GM12878 (cell line): ENCODE measurements around the gene GID4. TPM values are rescaled to one million over a fixed set of nuclear protein-coding genes. Genes with fewer than 3 reads are reported as not detected.

Experiments
- ATAC-seq: fragments of 200-7000 bp; cut with Tn5 transposase; 3 replicates; pipeline ENCODE4 v1.9.1; 2020; ENCODE audit warnings: mild to moderate bottlenecking, moderate library complexity
- BruUV-seq: library from RNA; stranded (reverse); fragments of 400-500 nt; replicated peaks from 2 replicates; lab custom pipeline; 2021; lab: Mats Ljungman, UMichigan
- CTCF ChIA-PET: fragments of 300-600 bp; sonication (Branson Sonifier 250); formaldehyde crosslinking; extraction: SDS; loops from one replicate; lab custom pipeline; 2021; ENCODE audit warnings: inconsistent platforms; lab: Yijun Ruan, JAX
- POLR2A ChIA-PET: fragments of 350-600 bp; formaldehyde crosslinking; extraction: SDS; loops from one replicate; lab custom pipeline; 2021; ENCODE audit warnings: inconsistent platforms; lab: Charles Lee
- RAD21 ChIA-PET: fragments of 300-600 bp; sonication (Branson Sonifier 250); formaldehyde crosslinking; loops from one replicate; lab custom pipeline; 2023; ENCODE audit warnings: antibody characterized with exemption; ENCODE audit not compliant: unreplicated experiment; lab: Charles Lee
- SMC1A ChIA-PET: fragments of 300-600 bp; sonication (Branson Sonifier 250); formaldehyde crosslinking; loops from one replicate; lab custom pipeline; 2023; ENCODE audit not compliant: unreplicated experiment, uncharacterized antibody; lab: Charles Lee
- DNase-seq: peaks from one replicate; pipeline ENCODE4 v3.0.0-alpha.2; 2011; ENCODE audit warnings: low read depth, low spot score
- FAIRE-seq: peaks from 3 replicates; lab custom pipeline; 2011; peaks lifted over from hg19 to GRCh38; lab: Jason Lieb, UNC
- H2AFZ ChIP-seq: 2 replicates; pipeline ENCODE4 v1.6.0; 2011; ENCODE audit warnings: low read depth, low read length, control low read depth; ENCODE audit not compliant: control insufficient read depth
- H3K27ac ChIP-seq: 2 replicates; pipeline ENCODE4 v1.5.1; 2011; ENCODE audit warnings: control low read depth; ENCODE audit not compliant: control insufficient read depth, insufficient read depth
- H3K27me3 ChIP-seq, 2 experiments: replicated peaks in 1 of 2; 2 replicates each; pipeline versions ENCODE4 v1.6.0 to v1.6.1; 2011; ENCODE audit warnings: low read length in 1 of 2; ENCODE audit not compliant: control insufficient read depth in 2 of 2, insufficient read depth in 2 of 2
- H3K36me3 ChIP-seq, 2 experiments: 2 replicates each; pipeline ENCODE4 v1.5.1; 2011; ENCODE audit warnings: low read length in 1 of 2; ENCODE audit not compliant: control insufficient read depth in 2 of 2, insufficient read depth in 2 of 2
- H3K4me1 ChIP-seq: 2 replicates; pipeline ENCODE4 v1.6.1; 2011; ENCODE audit warnings: mild to moderate bottlenecking, low read length, moderate library complexity, mixed read lengths; ENCODE audit not compliant: control insufficient read depth, insufficient read depth
- H3K4me2 ChIP-seq: 2 replicates; pipeline ENCODE4 v1.6.0; 2011; ENCODE audit warnings: control low read depth; ENCODE audit not compliant: control insufficient read depth, insufficient read depth
- H3K4me3 ChIP-seq: fragments of 200-600 bp; sonication (generic); 2 replicates; pipeline ENCODE4 v1.5.1; 2016
- H3K79me2 ChIP-seq: 2 replicates; pipeline ENCODE4 v1.6.0; 2011; ENCODE audit warnings: low read length; ENCODE audit not compliant: control insufficient read depth, insufficient read depth
- H3K9ac ChIP-seq: 2 replicates; pipeline ENCODE4 v1.8.0; 2011; ENCODE audit warnings: low read length, control low read depth, mixed read lengths; ENCODE audit not compliant: control insufficient read depth, insufficient read depth
- H3K9me3 ChIP-seq: replicated peaks from 3 replicates; pipeline ENCODE4 v1.5.1; 2011; ENCODE audit warnings: mild to moderate bottlenecking, low read length; ENCODE audit not compliant: control insufficient read depth, insufficient read depth
- H4K20me1 ChIP-seq: 2 replicates; pipeline ENCODE4 v1.6.0; 2011; ENCODE audit not compliant: control insufficient read depth, insufficient read depth
- MYB ChIP-seq: fragments of 150-350 bp; IDR thresholded peaks from 2 replicates; pipeline ENCODE4 v1.6.1; 2014; ENCODE audit warnings: mild to moderate bottlenecking, low read depth, low read length, borderline replicate concordance
- NR2F1 ChIP-seq: fragments of 450-650 bp; conservative IDR thresholded peaks from 2 replicates; pipeline ENCODE4 v1.6.1; 2017; ENCODE audit warnings: mild to moderate bottlenecking
- TCF3 ChIP-seq: IDR thresholded peaks from 2 replicates; pipeline ENCODE4 v1.6.1; 2012; ENCODE audit warnings: low read depth, mild to moderate bottlenecking, low read length, borderline replicate concordance; ENCODE audit not compliant: insufficient read depth
- TCF7 ChIP-seq: IDR thresholded peaks from 2 replicates; pipeline ENCODE4 v1.6.1; 2014; ENCODE audit warnings: antibody characterized with exemption, borderline replicate concordance
- WGBS: methylation state at CpG from one replicate; pipeline ENCODE4 v1.1.6; 2016; ENCODE audit warnings: low lambda C conversion rate; ENCODE audit not compliant: insufficient replicate concordance, insufficient coverage; ENCODE audit errors: missing lambda C conversion rate; 5-methylcytosine and 5-hydroxymethylcytosine counted together
- in situ Hi-C: fragments of 300-500 bp; cut with MboI; formaldehyde crosslinking; loops from 9 replicates; pipeline ENCODE4 v1.14.3; 2018; ENCODE audit warnings: mixed read lengths
- intact Hi-C: fragments of 100-400 bp; cut with micrococcal nuclease; formaldehyde crosslinking; loops from one replicate; pipeline ENCODE4 v1.14.2; 2022; ENCODE audit not compliant: unreplicated experiment
- polyA plus RNA-seq, 11 experiments: library from polyadenylated mRNA; depleted of rRNA in 4 of 11; unstranded in 6 of 11; stranded (reverse) in 5 of 11; fragments of >200 nt; fragmentation: Nextera tagmentation in 4 of 11; fragmentation: Illumina TruSeq in 1 of 11; extraction: Ambion mirVana in 4 of 11; extraction: Trizol in 1 of 11; gene quantifications; 1 replicate in 1 of 11; 2 replicates in 10 of 11; pipeline versions ENCODE4 v1.2.1 to v1.2.3, GENCODE V29; 2011 to 2016; ENCODE audit warnings: inconsistent platforms in 2 of 11, missing spikeins in 2 of 11, low read depth in 1 of 11
- total RNA-seq, 4 experiments: library from RNA; depleted of rRNA in 3 of 4; stranded (reverse); fragments of >200 nt in 3 of 4; fragmentation: Illumina TruSeq in 1 of 4; extraction: Trizol in 1 of 4; gene quantifications; 2 replicates each; pipeline versions ENCODE4 v1.2.1 to v1.2.3, GENCODE V29; 2013 to 2021
- TF ChIP-seq, protein P1 (sequence below): fragments of 450-650 bp; formaldehyde crosslinking; IDR thresholded peaks from 2 replicates; pipeline ENCODE4 v1.4.0; 2020; ENCODE audit warnings: mild to moderate bottlenecking, moderate library complexity
- TF ChIP-seq, protein P2 (sequence below): fragments of 450-650 bp; IDR thresholded peaks from 2 replicates; pipeline ENCODE4 v1.6.1; 2017; ENCODE audit warnings: borderline replicate concordance

GID4 gene
- total and polyA plus RNA-seq, 10 of the 15 experiments (the other 5 are each of a cell fraction or from before 2014, with no cell fraction given) = 0.93 to 7.3 (median 3.6) TPM

DNA sequence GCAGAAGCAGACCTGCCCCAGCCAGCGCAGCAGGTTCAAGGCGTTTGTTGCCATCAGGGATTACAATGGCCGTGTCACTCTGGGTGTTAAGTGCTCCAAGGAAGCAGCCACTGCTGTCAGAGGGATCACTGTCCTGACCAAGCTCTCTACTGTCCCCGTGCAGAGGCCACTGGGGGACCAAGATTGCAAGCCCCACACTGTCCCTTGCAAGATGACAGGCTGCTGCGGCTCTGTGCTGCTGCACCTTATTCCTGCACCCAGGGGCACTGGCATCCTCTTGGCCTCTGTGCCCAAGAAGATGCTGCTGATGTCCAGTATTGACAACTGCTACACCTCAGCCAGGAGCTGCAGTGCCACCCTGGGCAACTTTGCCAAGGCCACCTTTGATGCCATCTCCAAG is 27.9 kb upstream of the GID4 start:
- in situ Hi-C loops = no loop called here
- no peaks in the 10 kb centered on the region for H4K20me1 ChIP-seq
- SMC1A ChIA-PET = no interaction called here
- FAIRE-seq (no peak), ATAC-seq (no peak), DNase-seq (no peak)
- RAD21 ChIA-PET = no interaction called here
- H3K4me1 ChIP-seq = no peaks in the 10 kb centered on the region
- H3K4me3 ChIP-seq = no peak overlapping the region
- peaks cover 0 to 7% of the 10 kb centered on the region in 2 experiments; a peak in 2 of 4 replicates for H3K36me3 ChIP-seq
- BruUV-seq = no TSS peak
- CTCF ChIA-PET = no interaction called here
- H2AFZ ChIP-seq = no peak overlapping the region
- POLR2A ChIA-PET = interaction anchor here (0.7 kb wide), 1 partner anchor 181 kb away, joined by 3 read pairs; no protein-coding TSS in a partner anchor
- no peaks in the 10 kb centered on the region for H3K27me3 ChIP-seq
- no peaks in the 10 kb centered on the region for H3K79me2 ChIP-seq
- H3K27ac ChIP-seq = no peak overlapping the region
- no peak overlapping the region for H3K9ac ChIP-seq
- WGBS = 89% methylated on average over 5 of the region's 5 CpGs
- intact Hi-C loops = no loop called here
- no peak overlapping the region for H3K4me2 ChIP-seq
- TF ChIP-seq TCF3 (no peak), TCF7 (no peak), NR2F1 (no peak), MYB (no peak)
- TF ChIP-seq, protein P1, sequence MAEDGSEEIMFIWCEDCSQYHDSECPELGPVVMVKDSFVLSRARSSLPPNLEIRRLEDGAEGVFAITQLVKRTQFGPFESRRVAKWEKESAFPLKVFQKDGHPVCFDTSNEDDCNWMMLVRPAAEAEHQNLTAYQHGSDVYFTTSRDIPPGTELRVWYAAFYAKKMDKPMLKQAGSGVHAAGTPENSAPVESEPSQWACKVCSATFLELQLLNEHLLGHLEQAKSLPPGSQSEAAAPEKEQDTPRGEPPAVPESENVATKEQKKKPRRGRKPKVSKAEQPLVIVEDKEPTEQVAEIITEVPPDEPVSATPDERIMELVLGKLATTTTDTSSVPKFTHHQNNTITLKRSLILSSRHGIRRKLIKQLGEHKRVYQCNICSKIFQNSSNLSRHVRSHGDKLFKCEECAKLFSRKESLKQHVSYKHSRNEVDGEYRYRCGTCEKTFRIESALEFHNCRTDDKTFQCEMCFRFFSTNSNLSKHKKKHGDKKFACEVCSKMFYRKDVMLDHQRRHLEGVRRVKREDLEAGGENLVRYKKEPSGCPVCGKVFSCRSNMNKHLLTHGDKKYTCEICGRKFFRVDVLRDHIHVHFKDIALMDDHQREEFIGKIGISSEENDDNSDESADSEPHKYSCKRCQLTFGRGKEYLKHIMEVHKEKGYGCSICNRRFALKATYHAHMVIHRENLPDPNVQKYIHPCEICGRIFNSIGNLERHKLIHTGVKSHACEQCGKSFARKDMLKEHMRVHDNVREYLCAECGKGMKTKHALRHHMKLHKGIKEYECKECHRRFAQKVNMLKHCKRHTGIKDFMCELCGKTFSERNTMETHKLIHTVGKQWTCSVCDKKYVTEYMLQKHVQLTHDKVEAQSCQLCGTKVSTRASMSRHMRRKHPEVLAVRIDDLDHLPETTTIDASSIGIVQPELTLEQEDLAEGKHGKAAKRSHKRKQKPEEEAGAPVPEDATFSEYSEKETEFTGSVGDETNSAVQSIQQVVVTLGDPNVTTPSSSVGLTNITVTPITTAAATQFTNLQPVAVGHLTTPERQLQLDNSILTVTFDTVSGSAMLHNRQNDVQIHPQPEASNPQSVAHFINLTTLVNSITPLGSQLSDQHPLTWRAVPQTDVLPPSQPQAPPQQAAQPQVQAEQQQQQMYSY (CRISPR knock-in tag) = no peak
- TF ChIP-seq, protein P2, sequence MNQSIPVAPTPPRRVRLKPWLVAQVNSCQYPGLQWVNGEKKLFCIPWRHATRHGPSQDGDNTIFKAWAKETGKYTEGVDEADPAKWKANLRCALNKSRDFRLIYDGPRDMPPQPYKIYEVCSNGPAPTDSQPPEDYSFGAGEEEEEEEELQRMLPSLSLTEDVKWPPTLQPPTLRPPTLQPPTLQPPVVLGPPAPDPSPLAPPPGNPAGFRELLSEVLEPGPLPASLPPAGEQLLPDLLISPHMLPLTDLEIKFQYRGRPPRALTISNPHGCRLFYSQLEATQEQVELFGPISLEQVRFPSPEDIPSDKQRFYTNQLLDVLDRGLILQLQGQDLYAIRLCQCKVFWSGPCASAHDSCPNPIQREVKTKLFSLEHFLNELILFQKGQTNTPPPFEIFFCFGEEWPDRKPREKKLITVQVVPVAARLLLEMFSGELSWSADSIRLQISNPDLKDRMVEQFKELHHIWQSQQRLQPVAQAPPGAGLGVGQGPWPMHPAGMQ = no peak
- no peaks in the 10 kb centered on the region for H3K9me3 ChIP-seq
